8988T (cell line): ENCODE data around the gene MSRB1.
"Not testable (repeated sequence)": the region's sequence is repeated elsewhere in the genome, so short reads cannot be mapped to it uniquely, and the experiment has no call there.

Experiments
- DNase-seq: peaks from one replicate; pipeline ENCODE4 v3.0.0; 2011

The MSRB1 gene

GRCh38 chr16:1915732-1916639 is 27.0 kb downstream of the MSRB1 start:
- DNase-seq: no peak

- DNase-seq: no peak
Observed at GRCh38 chr16:1914988-1915387, 28.0 kb downstream of the MSRB1 start.

- no peak for DNase-seq
Observed at GRCh38 chr16:1914084-1914608, 28.9 kb downstream of the MSRB1 start.

- no peak for DNase-seq
Observed at GRCh38 chr16:1913327-1914083, 29.5 kb downstream of the MSRB1 start.

GRCh38 chr16:1912215-1912543 is 30.8 kb downstream of the MSRB1 start:
- DNase-seq: no peak

GRCh38 chr16:1911467-1912214 is 31.4 kb downstream of the MSRB1 start:
- DNase-seq: no peak

- peak; percentile 11 for DNase-seq
Observed at GRCh38 chr16:1909561-1910231, 33.3 kb downstream of the MSRB1 start.

GRCh38 chr16:1908983-1909382 is 34.0 kb downstream of the MSRB1 start:
- DNase-seq: peak; percentile 18

GRCh38 chr16:1908184-1908583 is 34.8 kb downstream of the MSRB1 start:
- no peak for DNase-seq

GRCh38 chr16:1907226-1907860 is 35.7 kb downstream of the MSRB1 start:
- no peak for DNase-seq

- DNase-seq: no peak
Observed at GRCh38 chr16:1906846-1907165, 36.2 kb downstream of the MSRB1 start.

- DNase-seq: no peak
Observed at GRCh38 chr16:1906055-1906845, 36.7 kb downstream of the MSRB1 start.

GRCh38 chr16:1903845-1904840 is 38.9 kb downstream of the MSRB1 start:
- no peak for DNase-seq

- no peak for DNase-seq
Observed at GRCh38 chr16:1903220-1903574, 39.8 kb downstream of the MSRB1 start.

- no peak for DNase-seq
Observed at GRCh38 chr16:1902547-1903219, 40.3 kb downstream of the MSRB1 start.

GRCh38 chr16:1900452-1900774 is 42.6 kb downstream of the MSRB1 start:
- no peak for DNase-seq

GRCh38 chr16:1899641-1900451 is 43.2 kb downstream of the MSRB1 start:
- DNase-seq: no peak

GRCh38 chr16:1897692-1898091 is 45.3 kb downstream of the MSRB1 start:
- DNase-seq: not testable (repeated sequence)
